ENCODE measurements around the gene CBR1.

CBR1 gene

GRCh38 chr21:36120304-36120888, 50.6 kb downstream of the CBR1 start:
- no peak for FAIRE-seq
